ENCODE measurements around the gene RUNDC3A. TPM values are rescaled to one million over a fixed set of nuclear protein-coding genes. Genes with fewer than 3 reads are reported as not detected.

RUNDC3A gene
- total and polyA plus RNA-seq, 2 of the 13 experiments (the other 11 are each of a cell fraction or from before 2014, with no cell fraction given) = 0.25 TPM; not detected in 1

DNA sequence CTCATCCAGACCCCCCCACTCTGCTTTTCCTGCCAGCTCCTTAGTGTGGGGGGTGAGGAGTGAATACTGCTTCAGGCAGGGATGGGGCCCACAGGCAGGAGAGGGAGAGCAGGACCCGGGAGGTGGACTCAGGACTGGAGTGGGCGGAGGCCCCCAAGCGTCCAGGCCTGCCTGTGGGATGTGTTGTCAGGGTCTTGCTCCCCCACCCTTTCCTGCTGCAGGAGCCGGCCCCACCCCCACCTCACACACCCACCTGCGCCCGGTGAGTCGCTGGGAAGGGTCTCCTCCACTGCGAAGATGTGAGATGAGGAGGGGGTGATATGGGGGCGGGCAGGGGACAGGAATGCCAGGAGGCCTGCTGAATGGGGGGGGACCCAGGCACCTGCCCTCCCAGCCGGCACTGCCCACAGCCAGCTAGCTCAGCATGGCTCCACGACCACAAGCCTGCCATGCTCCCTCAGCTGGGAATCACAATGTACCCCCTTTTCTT, 54.1 kb downstream of the RUNDC3A start (continued):
- TF ChIP-seq, protein P1, sequence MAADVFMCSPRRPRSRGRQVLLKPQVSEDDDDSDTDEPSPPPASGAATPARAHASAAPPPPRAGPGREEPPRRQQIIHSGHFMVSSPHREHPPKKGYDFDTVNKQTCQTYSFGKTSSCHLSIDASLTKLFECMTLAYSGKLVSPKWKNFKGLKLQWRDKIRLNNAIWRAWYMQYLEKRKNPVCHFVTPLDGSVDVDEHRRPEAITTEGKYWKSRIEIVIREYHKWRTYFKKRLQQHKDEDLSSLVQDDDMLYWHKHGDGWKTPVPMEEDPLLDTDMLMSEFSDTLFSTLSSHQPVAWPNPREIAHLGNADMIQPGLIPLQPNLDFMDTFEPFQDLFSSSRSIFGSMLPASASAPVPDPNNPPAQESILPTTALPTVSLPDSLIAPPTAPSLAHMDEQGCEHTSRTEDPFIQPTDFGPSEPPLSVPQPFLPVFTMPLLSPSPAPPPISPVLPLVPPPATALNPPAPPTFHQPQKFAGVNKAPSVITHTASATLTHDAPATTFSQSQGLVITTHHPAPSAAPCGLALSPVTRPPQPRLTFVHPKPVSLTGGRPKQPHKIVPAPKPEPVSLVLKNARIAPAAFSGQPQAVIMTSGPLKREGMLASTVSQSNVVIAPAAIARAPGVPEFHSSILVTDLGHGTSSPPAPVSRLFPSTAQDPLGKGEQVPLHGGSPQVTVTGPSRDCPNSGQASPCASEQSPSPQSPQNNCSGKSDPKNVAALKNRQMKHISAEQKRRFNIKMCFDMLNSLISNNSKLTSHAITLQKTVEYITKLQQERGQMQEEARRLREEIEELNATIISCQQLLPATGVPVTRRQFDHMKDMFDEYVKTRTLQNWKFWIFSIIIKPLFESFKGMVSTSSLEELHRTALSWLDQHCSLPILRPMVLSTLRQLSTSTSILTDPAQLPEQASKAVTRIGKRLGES (CRISPR knock-in tag; IDR thresholded peaks at IDR 0.05; ENCODE audit: borderline replicate concordance) = no peak
- TF ChIP-seq PRDM15 (CRISPR knock-in tag; IDR thresholded peaks at IDR 0.05) (peak; percentile 70; the same call in 1 of the 2 replicates), ELK4 (CRISPR knock-in tag; IDR thresholded peaks at IDR 0.05; ENCODE audit: borderline replicate concordance) (no peak)
